D721Med (cell line): ENCODE data around the gene DNMBP.
"Not testable (repeated sequence)": the region's sequence is repeated elsewhere in the genome, so short reads cannot be mapped to it uniquely, and the experiment has no call there.

Experiments used
- DNase-seq: peaks from one replicate; pipeline ENCODE4 v3.0.0; 2011; ENCODE audit warnings: low spot score; ENCODE audit not compliant: insufficient read length
- FAIRE-seq: peaks from 2 replicates; lab custom pipeline; 2011; peaks lifted over from hg19 to GRCh38; lab: Jason Lieb, UNC
- CTCF ChIP-seq: IDR thresholded peaks from 2 replicates; pipeline ENCODE4 v1.5.1; 2012; ENCODE audit warnings: mild to moderate bottlenecking, control low read depth; ENCODE audit not compliant: insufficient read depth; ENCODE audit errors: missing control alignments

Gene DNMBP

GRCh38 chr10:100019787-100020141 lies 10.0 kb upstream of the DNMBP start:
- FAIRE-seq, result no peak
- no peak for DNase-seq
- no peak for TF ChIP-seq CTCF

- no peak for TF ChIP-seq CTCF
- no peak for DNase-seq
- FAIRE-seq, result no peak
Measured at GRCh38 chr10:100014071-100014762, 4.5 kb upstream of the DNMBP start.

- no peak for TF ChIP-seq CTCF
- DNase-seq, result no peak
Measured at GRCh38 chr10:100013621-100014020, 3.9 kb upstream of the DNMBP start.

GRCh38 chr10:100011906-100012305 lies 2.2 kb upstream of the DNMBP start:
- FAIRE-seq, DNase-seq: not testable (repeated sequence)

More at GRCh38 chr10:100013621-100014020, 3.9 kb upstream of the DNMBP start:
- no peak for FAIRE-seq

GRCh38 chr10:100009283-100009792 lies 409 bp downstream of the DNMBP start:
- DNase-seq (no peak), FAIRE-seq (no peak)
- peak; percentile 30 for TF ChIP-seq CTCF

GRCh38 chr10:100008708-100009282 lies 952 bp downstream of the DNMBP start:
- DNase-seq, result no peak
- TF ChIP-seq CTCF, result no peak
- no peak for FAIRE-seq

- no peak for FAIRE-seq
- no peak for DNase-seq
- no peak for TF ChIP-seq CTCF
Measured at GRCh38 chr10:100008142-100008522, 1.6 kb downstream of the DNMBP start.
